K562 (cell line): ENCODE results near the gene CSNK1G1.

Experiments
- PHB2 ChIP-seq: fragments of 450-650 bp; IDR thresholded peaks from 2 replicates; pipeline ENCODE4 v1.6.1; 2017; ENCODE audit warnings: low read depth
- POLR2AphosphoS5 ChIP-seq: IDR thresholded peaks from 2 replicates; pipeline ENCODE4 v1.6.1; 2011; ENCODE audit warnings: mild to moderate bottlenecking, low read depth, low read length, moderate library complexity; ENCODE audit not compliant: control insufficient read depth, insufficient read depth
- TF ChIP-seq, protein P1 (sequence below), 3 experiments: IDR thresholded peaks in 2 of 3; conservative IDR thresholded peaks in 1 of 3; 2 replicates each; pipeline ENCODE4 v1.5.1; 2011 to 2012; ENCODE audit warnings: low read length in 3 of 3, mild to moderate bottlenecking in 3 of 3, control low read depth in 2 of 3, improper control_type of control experiment in 1 of 3, inconsistent platforms in 1 of 3, low read depth in 1 of 3, mixed read lengths in 1 of 3, moderate library complexity in 1 of 3; ENCODE audit not compliant: insufficient read depth in 2 of 3
- TF ChIP-seq, protein P2 (sequence below): sonication (generic); formaldehyde crosslinking; IDR thresholded peaks from 2 replicates; pipeline ENCODE4 v1.8.0; 2023; ENCODE audit warnings: mild to moderate bottlenecking, missing genetic modification reagents

DNA sequence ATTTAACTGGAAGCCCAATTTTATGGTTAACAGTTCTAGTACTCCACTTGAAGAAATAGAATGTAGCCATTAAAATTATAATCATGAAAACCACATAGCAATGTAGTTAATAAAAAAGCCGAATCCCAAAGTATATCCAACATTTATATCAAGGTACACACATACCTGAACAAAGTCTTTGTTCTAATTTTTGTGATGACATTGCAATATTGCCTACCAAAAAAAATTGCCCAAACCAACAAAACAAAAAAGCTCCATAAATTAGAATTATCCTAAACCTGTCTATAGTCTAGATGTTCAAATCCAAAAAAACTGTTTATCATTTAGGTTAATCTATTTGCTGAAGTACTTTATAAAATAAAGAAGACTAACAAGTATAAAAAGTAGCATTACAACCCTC is 70.8 kb downstream of the CSNK1G1 start:
- TF ChIP-seq POLR2AphosphoS5 (no peak), PHB2 (no peak)
- TF ChIP-seq, protein P1, sequence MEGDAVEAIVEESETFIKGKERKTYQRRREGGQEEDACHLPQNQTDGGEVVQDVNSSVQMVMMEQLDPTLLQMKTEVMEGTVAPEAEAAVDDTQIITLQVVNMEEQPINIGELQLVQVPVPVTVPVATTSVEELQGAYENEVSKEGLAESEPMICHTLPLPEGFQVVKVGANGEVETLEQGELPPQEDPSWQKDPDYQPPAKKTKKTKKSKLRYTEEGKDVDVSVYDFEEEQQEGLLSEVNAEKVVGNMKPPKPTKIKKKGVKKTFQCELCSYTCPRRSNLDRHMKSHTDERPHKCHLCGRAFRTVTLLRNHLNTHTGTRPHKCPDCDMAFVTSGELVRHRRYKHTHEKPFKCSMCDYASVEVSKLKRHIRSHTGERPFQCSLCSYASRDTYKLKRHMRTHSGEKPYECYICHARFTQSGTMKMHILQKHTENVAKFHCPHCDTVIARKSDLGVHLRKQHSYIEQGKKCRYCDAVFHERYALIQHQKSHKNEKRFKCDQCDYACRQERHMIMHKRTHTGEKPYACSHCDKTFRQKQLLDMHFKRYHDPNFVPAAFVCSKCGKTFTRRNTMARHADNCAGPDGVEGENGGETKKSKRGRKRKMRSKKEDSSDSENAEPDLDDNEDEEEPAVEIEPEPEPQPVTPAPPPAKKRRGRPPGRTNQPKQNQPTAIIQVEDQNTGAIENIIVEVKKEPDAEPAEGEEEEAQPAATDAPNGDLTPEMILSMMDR (IDR thresholded peaks at IDR 0.05 in 2 of 3, conservative IDR thresholded peaks at IDR 0.05 in 1 of 3; ENCODE audit: insufficient read depth in 2 of 3, low read depth in 1 of 3, low read length in 3 of 3): no peak
- TF ChIP-seq, protein P2, sequence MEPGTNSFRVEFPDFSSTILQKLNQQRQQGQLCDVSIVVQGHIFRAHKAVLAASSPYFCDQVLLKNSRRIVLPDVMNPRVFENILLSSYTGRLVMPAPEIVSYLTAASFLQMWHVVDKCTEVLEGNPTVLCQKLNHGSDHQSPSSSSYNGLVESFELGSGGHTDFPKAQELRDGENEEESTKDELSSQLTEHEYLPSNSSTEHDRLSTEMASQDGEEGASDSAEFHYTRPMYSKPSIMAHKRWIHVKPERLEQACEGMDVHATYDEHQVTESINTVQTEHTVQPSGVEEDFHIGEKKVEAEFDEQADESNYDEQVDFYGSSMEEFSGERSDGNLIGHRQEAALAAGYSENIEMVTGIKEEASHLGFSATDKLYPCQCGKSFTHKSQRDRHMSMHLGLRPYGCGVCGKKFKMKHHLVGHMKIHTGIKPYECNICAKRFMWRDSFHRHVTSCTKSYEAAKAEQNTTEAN (CRISPR knock-in tag): no peak
